Caco-2 (cell line): ENCODE data around the gene KCNK3. TPM values are rescaled to one million over a fixed set of nuclear protein-coding genes. Genes with fewer than 3 reads are reported as not detected.

Experiments used
- BruUV-seq: library from RNA; stranded (reverse); fragments of 400-500 nt; replicated peaks from 2 replicates; lab custom pipeline; 2021; lab: Mats Ljungman, UMichigan
- CTCF ChIA-PET: fragments of 300-600 bp; sonication (Branson Sonifier 250); formaldehyde crosslinking; loops from one replicate; lab custom pipeline; 2022; ENCODE audit warnings: antibody characterized with exemption; lab: Charles Lee
- POLR2A ChIA-PET: fragments of 300-600 bp; sonication (Branson Sonifier 250); formaldehyde crosslinking; loops from one replicate; lab custom pipeline; 2022; ENCODE audit warnings: antibody characterized with exemption; lab: Charles Lee
- DNase-seq, 2 experiments: peaks; one replicate each; pipeline versions ENCODE4 v3.0.0 to v3.0.0-alpha.2; 2020 to 2022
- H3K27me3 ChIP-seq: replicated peaks from 2 replicates; pipeline ENCODE4 v1.6.0; 2011; ENCODE audit warnings: low read length; ENCODE audit not compliant: control insufficient read depth, insufficient read depth
- H3K36me3 ChIP-seq: 2 replicates; pipeline ENCODE4 v1.5.1; 2011; ENCODE audit warnings: low read length; ENCODE audit not compliant: control insufficient read depth, insufficient read depth
- H3K4me1 ChIP-seq: fragments of 250-450 bp; sonication (Bioruptor Pico); 2 replicates; pipeline ENCODE4 v1.5.1; 2020; ENCODE audit warnings: mild to moderate bottlenecking
- H3K4me3 ChIP-seq: 2 replicates; pipeline ENCODE4 v1.5.1; 2011; ENCODE audit warnings: low read depth, mild to moderate bottlenecking, control low read depth, low read length
- H3K9me3 ChIP-seq: fragments of 250-450 bp; sonication (Bioruptor Pico); 2 replicates; pipeline ENCODE4 v1.5.1; 2020; ENCODE audit warnings: mild to moderate bottlenecking, moderate library complexity
- H3K27ac Mint-ChIP-seq: one replicate; pipeline ENCODE4 v1.8.0; 2022; ENCODE audit warnings: mixed read lengths; ENCODE audit not compliant: unreplicated experiment
- H3K27me3 Mint-ChIP-seq: one replicate; pipeline ENCODE4 v1.8.0; 2022; ENCODE audit warnings: mixed read lengths; ENCODE audit not compliant: insufficient read depth, unreplicated experiment
- H3K36me3 Mint-ChIP-seq: one replicate; pipeline ENCODE4 v1.8.0; 2022; ENCODE audit warnings: mild to moderate bottlenecking, mixed read lengths; ENCODE audit not compliant: insufficient read depth, unreplicated experiment
- H3K4me1 Mint-ChIP-seq: one replicate; pipeline ENCODE4 v1.8.0; 2022; ENCODE audit warnings: low read depth, mixed read lengths; ENCODE audit not compliant: unreplicated experiment
- H3K4me3 Mint-ChIP-seq: one replicate; pipeline ENCODE4 v1.8.0; 2022; ENCODE audit warnings: mild to moderate bottlenecking, moderate library complexity, mixed read lengths; ENCODE audit not compliant: unreplicated experiment
- H3K9me3 Mint-ChIP-seq: one replicate; pipeline ENCODE4 v1.8.0; 2022; ENCODE audit warnings: mixed read lengths; ENCODE audit not compliant: unreplicated experiment
- CTCF ChIP-seq, 2 experiments: fragments of 200-600 bp in 1 of 2; IDR thresholded peaks; 1 replicate in 1 of 2; 2 replicates in 1 of 2; pipeline versions ENCODE4 v1.5.1 to v1.8.0; 2011 to 2022; ENCODE audit warnings: antibody characterized with exemption in 1 of 2, control low read depth in 1 of 2, inconsistent platforms in 1 of 2, low read depth in 1 of 2, low read length in 1 of 2, mild to moderate bottlenecking in 1 of 2, moderate library complexity in 1 of 2; ENCODE audit not compliant: insufficient read depth in 1 of 2, severe bottlenecking in 1 of 2, unreplicated experiment in 1 of 2
- intact Hi-C: fragments of 100-400 bp; cut with micrococcal nuclease; formaldehyde crosslinking; loops from one replicate; pipeline ENCODE4 v1.10.0; 2022; ENCODE audit not compliant: unreplicated experiment
- total RNA-seq: library from RNA; stranded (reverse); gene quantifications from 2 replicates; pipeline ENCODE4 v1.2.3, GENCODE V29; 2022

The KCNK3 gene
- total RNA-seq, 1 experiment from 2014 or later, result 0.36 TPM

GRCh38 chr2:26716769-26717168 is 24.2 kb downstream of the KCNK3 start:
- intact Hi-C loops, result no loop called here
- H3K4me1 Mint-ChIP-seq, result peaks cover 8% of the 10 kb centered on the region
- no peaks in the 10 kb centered on the region for H3K27me3 Mint-ChIP-seq
- Histone ChIP-seq H3K27me3 (no peaks in the 10 kb centered on the region), H3K36me3 (no peaks in the 10 kb centered on the region), H3K4me3 (no peak overlapping the region), H3K4me1 (peaks cover 31% of the 10 kb centered on the region), H3K9me3 (no peaks in the 10 kb centered on the region; the same call in 1 of the 2 replicates)
- no TSS peak for BruUV-seq
- H3K4me3 Mint-ChIP-seq, result no peak overlapping the region
- H3K36me3 Mint-ChIP-seq, result no peaks in the 10 kb centered on the region
- CTCF ChIA-PET, result no interaction called here
- no peak overlapping the region for H3K27ac Mint-ChIP-seq
- TF ChIP-seq CTCF (IDR thresholded peaks at IDR 0.05; ENCODE audit: insufficient read depth in 1 of 2, low read depth in 1 of 2, low read length in 1 of 2, severe bottlenecking in 1 of 2, unreplicated experiment in 1 of 2), result no peak
- DNase-seq, result no peak
- POLR2A ChIA-PET, result no interaction called here
- H3K9me3 Mint-ChIP-seq, result no peaks in the 10 kb centered on the region

DNA sequence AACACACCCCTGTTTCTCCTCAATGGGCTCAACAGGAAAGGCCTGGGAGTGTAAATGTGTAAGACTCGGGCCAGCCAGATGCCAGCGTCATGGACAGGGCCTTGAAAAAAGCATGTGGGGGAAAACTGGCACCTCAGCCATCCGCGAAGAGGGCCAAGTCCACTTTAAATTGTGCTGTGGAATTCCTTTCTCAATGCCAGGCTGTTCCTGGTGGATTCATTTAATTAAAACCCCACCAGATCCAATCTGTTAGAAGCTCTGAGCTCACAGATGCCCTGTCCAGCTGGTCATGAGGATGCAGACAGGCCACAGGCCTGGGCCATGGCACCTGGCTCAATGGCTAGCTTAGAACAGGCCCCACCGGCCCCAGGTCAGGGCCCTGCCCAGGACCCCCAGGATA is 24.8 kb downstream of the KCNK3 start:
- H3K27me3 Mint-ChIP-seq, result no peaks in the 10 kb centered on the region
- BruUV-seq, result no TSS peak
- H3K27me3 ChIP-seq, result no peaks in the 10 kb centered on the region
- intact Hi-C loops, result no loop called here
- no peak for DNase-seq
- POLR2A ChIA-PET, result no interaction called here
- H3K4me1 Mint-ChIP-seq, result peaks cover 8% of the 10 kb centered on the region
- H3K4me3 ChIP-seq, result no peak overlapping the region
- no peak overlapping the region for H3K27ac Mint-ChIP-seq
- no peak for TF ChIP-seq CTCF (IDR thresholded peaks at IDR 0.05; ENCODE audit: insufficient read depth in 1 of 2, low read depth in 1 of 2, low read length in 1 of 2, severe bottlenecking in 1 of 2, unreplicated experiment in 1 of 2)
- H3K36me3 ChIP-seq, result no peaks in the 10 kb centered on the region
- H3K9me3 ChIP-seq, result no peaks in the 10 kb centered on the region; the same call in 1 of the 2 replicates
- H3K4me3 Mint-ChIP-seq, result no peak overlapping the region
- H3K9me3 Mint-ChIP-seq, result no peaks in the 10 kb centered on the region
- CTCF ChIA-PET, result no interaction called here
- H3K4me1 ChIP-seq, result peaks cover 35% of the 10 kb centered on the region
- H3K36me3 Mint-ChIP-seq, result no peaks in the 10 kb centered on the region

GRCh38 chr2:26718949-26719686 is 26.6 kb downstream of the KCNK3 start:
- Mint-ChIP-seq H3K36me3 (no peaks in the 10 kb centered on the region), H3K4me1 (peaks cover 8% of the 10 kb centered on the region), H3K27ac (no peak overlapping the region), H3K9me3 (no peaks in the 10 kb centered on the region), H3K27me3 (no peaks in the 10 kb centered on the region), H3K4me3 (no peak overlapping the region)
- ChIA-PET POLR2A (no interaction called here), CTCF (no interaction called here)
- no peak for TF ChIP-seq CTCF (IDR thresholded peaks at IDR 0.05; ENCODE audit: insufficient read depth in 1 of 2, low read depth in 1 of 2, low read length in 1 of 2, severe bottlenecking in 1 of 2, unreplicated experiment in 1 of 2)
- DNase-seq, result no peak
- intact Hi-C loops, result no loop called here
- Histone ChIP-seq H3K27me3 (no peaks in the 10 kb centered on the region), H3K36me3 (no peaks in the 10 kb centered on the region), H3K4me1 (peaks cover 35% of the 10 kb centered on the region), H3K4me3 (no peak overlapping the region), H3K9me3 (no peaks in the 10 kb centered on the region; the same call in 1 of the 2 replicates)
- no TSS peak for BruUV-seq
